ENCODE data around the gene BTNL8. TPM values are rescaled to one million over a fixed set of nuclear protein-coding genes. Genes with fewer than 3 reads are reported as not detected.

Gene BTNL8
- total RNA-seq, 2 experiments from 2014 or later, result not detected

GRCh38 chr5:180977852-180978251 lies 78.9 kb downstream of the BTNL8 start:
- CTCF ChIA-PET, result interaction anchor here (0.7 kb wide), 1 partner anchor 85 kb away, joined by 4 read pairs; no protein-coding TSS in a partner anchor
- POLR2A ChIA-PET, result no interaction called here

GRCh38 chr5:180982008-180982741 lies 83.2 kb downstream of the BTNL8 start:
- intact Hi-C loops (cut with micrococcal nuclease), result no loop called here
- CTCF ChIA-PET, result no interaction called here
- no peak for TF ChIP-seq CTCF (IDR thresholded peaks at IDR 0.05)
- no peak overlapping the region for H3K27ac Mint-ChIP-seq
- no peak for DNase-seq
- H3K9me3 Mint-ChIP-seq, result no peaks in the 10 kb centered on the region
- ATAC-seq, result no peak
- peaks cover 1% of the 10 kb centered on the region for H3K27me3 Mint-ChIP-seq
- no peak overlapping the region for H3K4me3 Mint-ChIP-seq
- POLR2A ChIA-PET, result no interaction called here
- H3K36me3 Mint-ChIP-seq (ENCODE audit: low read depth), result no peaks in the 10 kb centered on the region
- no peaks in the 10 kb centered on the region for H3K4me1 Mint-ChIP-seq (ENCODE audit: low read depth)

More at GRCh38 chr5:180977852-180978251, 78.9 kb downstream of the BTNL8 start:
- no peak for TF ChIP-seq CTCF (IDR thresholded peaks at IDR 0.05)
- H3K4me3 Mint-ChIP-seq, result no peak overlapping the region
- H3K9me3 Mint-ChIP-seq, result no peaks in the 10 kb centered on the region
- H3K27me3 Mint-ChIP-seq, result no peaks in the 10 kb centered on the region
- intact Hi-C loops (cut with micrococcal nuclease), result no loop called here
- DNase-seq (no peak), ATAC-seq (no peak)
- peaks cover 12% of the 10 kb centered on the region for H3K4me1 Mint-ChIP-seq (ENCODE audit: low read depth)
- H3K36me3 Mint-ChIP-seq (ENCODE audit: low read depth), result no peaks in the 10 kb centered on the region
- no peak overlapping the region for H3K27ac Mint-ChIP-seq

GRCh38 chr5:180988016-180988415 lies 89.1 kb downstream of the BTNL8 start:
- no peaks in the 10 kb centered on the region for H3K4me1 Mint-ChIP-seq (ENCODE audit: low read depth)
- POLR2A ChIA-PET, result no interaction called here
- no peak for ATAC-seq
- CTCF ChIA-PET, result no interaction called here
- no peak for TF ChIP-seq CTCF (IDR thresholded peaks at IDR 0.05)
- H3K4me3 Mint-ChIP-seq, result no peak overlapping the region
- H3K9me3 Mint-ChIP-seq, result no peaks in the 10 kb centered on the region
- DNase-seq, result no peak
- H3K36me3 Mint-ChIP-seq (ENCODE audit: low read depth), result no peaks in the 10 kb centered on the region
- no peak overlapping the region for H3K27ac Mint-ChIP-seq
- H3K27me3 Mint-ChIP-seq, result peaks cover 3% of the 10 kb centered on the region
- intact Hi-C loops (cut with micrococcal nuclease), result no loop called here

- DNase-seq (no peak), ATAC-seq (no peak)
- CTCF ChIA-PET, result no interaction called here
- no peaks in the 10 kb centered on the region for H3K4me1 Mint-ChIP-seq (ENCODE audit: low read depth)
- H3K36me3 Mint-ChIP-seq (ENCODE audit: low read depth), result no peaks in the 10 kb centered on the region
- H3K27me3 Mint-ChIP-seq, result peaks cover 3% of the 10 kb centered on the region
- H3K27ac Mint-ChIP-seq, result no peak within 1 kb of the TSS
- no peaks in the 10 kb centered on the region for H3K9me3 Mint-ChIP-seq
- POLR2A ChIA-PET, result no interaction called here
- intact Hi-C loops (cut with micrococcal nuclease), result no loop called here
- no peak for TF ChIP-seq CTCF (IDR thresholded peaks at IDR 0.05)
- H3K4me3 Mint-ChIP-seq, result no peak within 1 kb of the TSS
These were observed 89.6 kb downstream of the BTNL8 start, which contains the start of gene BTNL3 for GRCh38 chr5:180988592-180988991. BTNL3 (plus strand) TSS chr5:180988846; CDS start chr5:180989029, 183 bp downstream.

GRCh38 chr5:180990086-180990881 lies 91.3 kb downstream of the BTNL8 start:
- intact Hi-C loops (cut with micrococcal nuclease), result no loop called here
- Mint-ChIP-seq H3K27me3 (peaks cover 3% of the 10 kb centered on the region), H3K36me3 (ENCODE audit: low read depth) (no peaks in the 10 kb centered on the region), H3K4me3 (no peak overlapping the region), H3K9me3 (no peaks in the 10 kb centered on the region), H3K27ac (no peak overlapping the region), H3K4me1 (ENCODE audit: low read depth) (no peaks in the 10 kb centered on the region)
- ChIA-PET POLR2A (no interaction called here), CTCF (no interaction called here)
- no peak for TF ChIP-seq CTCF (IDR thresholded peaks at IDR 0.05)
- ATAC-seq (no peak), DNase-seq (no peak)

Data from activated CD8-positive, alpha-beta T cell treated with anti-CD3 and anti-CD28 coated beads for 36 hours (primary cell).